SH-SY5Y (cell line): Measurements from ENCODE around the gene PIP4K2A.

Experiments used
- GATA2 ChIP-seq: IDR thresholded peaks from 2 replicates; pipeline ENCODE4 v1.6.1; 2011; ENCODE audit warnings: mild to moderate bottlenecking, low read depth, low read length
- GATA3 ChIP-seq: IDR thresholded peaks from 2 replicates; pipeline ENCODE4 v1.6.1; 2011; ENCODE audit warnings: low read depth, mild to moderate bottlenecking, low read length, moderate library complexity

- TF ChIP-seq GATA2 = no peak
- no peak for TF ChIP-seq GATA3
These were observed 182.9 kb downstream of the PIP4K2A start for GRCh38 chr10:22531441-22531840.
